ENCODE results near the gene SLC47A2. TPM values are rescaled to one million over a fixed set of nuclear protein-coding genes. Genes with fewer than 3 reads are reported as not detected.
A peak's percentile ranks its signal among the peaks of the same experiment; 100 is the strongest.

SLC47A2 gene
- total RNA-seq, 1 experiment from 2014 or later: 38.9 TPM

DNA sequence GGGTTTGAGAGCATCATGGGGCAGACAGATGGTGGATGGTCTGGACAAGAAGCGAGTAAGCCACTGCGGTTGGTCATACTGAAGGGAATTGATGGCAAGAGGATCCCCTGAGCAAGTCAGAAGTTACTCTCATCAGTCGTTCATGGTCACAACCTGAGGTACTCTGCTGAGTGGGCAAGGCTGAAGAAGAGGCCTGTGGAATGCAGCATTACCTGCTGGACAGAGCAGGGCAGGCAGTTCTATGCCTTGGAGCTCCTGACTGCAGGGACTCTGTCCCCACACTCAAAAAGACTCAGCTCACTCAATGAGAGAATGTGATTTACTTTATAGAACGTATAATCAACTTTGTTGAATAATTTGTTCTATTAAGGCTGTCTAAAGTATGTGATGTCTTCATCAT lies 39.5 kb downstream of the SLC47A2 start:
- Histone ChIP-seq H3K36me3 (ENCODE audit: low read depth) (peaks cover 62% of the 10 kb centered on the region), H3K9me2 (ENCODE audit: insufficient read depth) (no peaks in the 10 kb centered on the region), H3K4me1 (replicated peaks; ENCODE audit: insufficient read depth) (peaks cover 27% of the 10 kb centered on the region), H3F3A (ENCODE audit: insufficient read depth, low read depth) (peaks cover 58% of the 10 kb centered on the region), H3K79me2 (ENCODE audit: low read depth) (peaks cover 12% of the 10 kb centered on the region), H4K20me1 (ENCODE audit: insufficient read depth) (no peaks in the 10 kb centered on the region), H2AFZ (no peak overlapping the region), H3K9me3 (ENCODE audit: insufficient read depth, low read depth) (no peaks in the 10 kb centered on the region), H3K27me3 (ENCODE audit: insufficient read depth, low read depth) (no peaks in the 10 kb centered on the region), H3K4me2 (no peak overlapping the region), H3K4me3 (no peak overlapping the region), H3K27ac (no peak overlapping the region)
- TF ChIP-seq EZH2 (IDR thresholded peaks at IDR 0.05; ENCODE audit: low read depth): no peak
- DNase-seq: peak; percentile 47 to 52
- intact Hi-C loops (cut with micrococcal nuclease; ENCODE audit: unreplicated experiment): no loop called here
- ChIA-PET CTCF (no interaction called here), POLR2A (ENCODE audit: unreplicated experiment) (interaction anchor here (0.5 to 0.6 kb wide), 2 partner anchors 10 to 75 kb away, joined by 4 to 9 read pairs; no protein-coding TSS in a partner anchor)
- no TSS peak for BruUV-seq (replicated peaks)

DNA sequence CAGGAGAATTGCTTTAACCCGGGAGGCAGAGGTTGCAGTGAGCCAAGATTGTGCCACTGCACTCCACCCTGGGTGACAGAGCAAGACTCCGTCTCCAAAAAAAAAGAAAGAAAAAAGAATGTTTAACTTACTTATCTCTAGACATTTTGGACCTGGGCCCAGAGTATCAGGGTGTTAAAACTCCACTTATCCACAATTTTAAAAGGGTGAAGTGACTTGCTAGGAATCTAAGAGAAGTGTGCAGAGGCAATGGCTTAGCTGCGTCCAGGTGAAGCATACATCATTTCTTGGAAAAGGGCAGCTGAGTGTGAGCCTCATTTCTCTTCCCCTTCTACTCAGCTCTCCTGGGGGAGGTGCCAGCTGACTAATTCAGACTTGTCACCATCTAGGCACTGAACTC lies 42.8 kb downstream of the SLC47A2 start:
- POLR2A ChIA-PET (ENCODE audit: unreplicated experiment): no interaction called here
- no peak overlapping the region for H3K4me2 ChIP-seq

DNA sequence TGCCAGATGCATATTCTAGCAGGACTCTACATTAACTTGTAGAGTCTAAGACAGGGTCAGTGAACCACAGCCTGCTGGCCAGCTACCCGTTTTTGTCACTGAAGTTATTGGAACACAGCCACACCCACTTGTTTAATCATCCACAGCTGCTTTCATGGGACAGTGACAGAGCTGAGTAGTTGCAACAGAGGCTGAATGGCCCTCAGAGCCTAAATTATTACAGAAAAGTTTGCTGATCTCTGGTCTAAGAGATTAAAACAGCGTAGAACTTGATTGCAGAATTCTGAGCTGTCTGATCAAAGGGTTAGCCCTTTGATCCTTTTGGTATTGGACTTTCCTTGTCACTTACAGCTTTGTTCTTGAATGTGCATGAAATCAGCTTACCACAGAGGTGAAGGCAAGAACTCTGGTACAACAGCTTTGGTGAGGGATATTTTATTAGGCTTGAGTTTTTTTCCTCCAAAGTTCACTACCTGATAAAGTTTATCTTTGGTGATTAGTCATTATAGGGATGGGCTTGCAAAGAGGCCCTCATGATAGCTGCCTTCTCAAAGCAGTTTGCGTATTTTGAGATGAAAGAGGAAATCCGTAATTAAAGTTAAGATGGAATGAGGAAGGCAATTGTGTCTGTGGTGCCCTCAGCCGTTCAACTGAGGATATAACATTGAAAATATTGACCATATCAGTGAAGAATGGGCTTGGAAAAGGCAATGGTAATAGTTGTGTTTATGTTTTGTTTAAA lies 44.2 kb downstream of the SLC47A2 start:
- no peaks in the 10 kb centered on the region for H3K27me3 ChIP-seq (ENCODE audit: insufficient read depth, low read depth)
- no peaks in the 10 kb centered on the region for H3K9me3 ChIP-seq (ENCODE audit: insufficient read depth, low read depth)
- peaks cover 66% of the 10 kb centered on the region for H3K36me3 ChIP-seq (ENCODE audit: low read depth)
- CTCF ChIA-PET: interaction anchor here (0.5 to 0.6 kb wide), 3 partner anchors 47 to 536 kb away, joined by 3 to 5 read pairs (median 3); no protein-coding TSS in a partner anchor
- no peak overlapping the region for H2AFZ ChIP-seq
- H3K4me2 ChIP-seq: no peak overlapping the region
- H3K4me1 ChIP-seq (replicated peaks; ENCODE audit: insufficient read depth): 0 out of 2 replicates have a peak, but pooled peaks cover 18% of the 10 kb centered on the region
- no TSS peak for BruUV-seq (replicated peaks)
- TF ChIP-seq EZH2 (IDR thresholded peaks at IDR 0.05; ENCODE audit: low read depth): no peak
- TF ChIP-seq, protein P1, sequence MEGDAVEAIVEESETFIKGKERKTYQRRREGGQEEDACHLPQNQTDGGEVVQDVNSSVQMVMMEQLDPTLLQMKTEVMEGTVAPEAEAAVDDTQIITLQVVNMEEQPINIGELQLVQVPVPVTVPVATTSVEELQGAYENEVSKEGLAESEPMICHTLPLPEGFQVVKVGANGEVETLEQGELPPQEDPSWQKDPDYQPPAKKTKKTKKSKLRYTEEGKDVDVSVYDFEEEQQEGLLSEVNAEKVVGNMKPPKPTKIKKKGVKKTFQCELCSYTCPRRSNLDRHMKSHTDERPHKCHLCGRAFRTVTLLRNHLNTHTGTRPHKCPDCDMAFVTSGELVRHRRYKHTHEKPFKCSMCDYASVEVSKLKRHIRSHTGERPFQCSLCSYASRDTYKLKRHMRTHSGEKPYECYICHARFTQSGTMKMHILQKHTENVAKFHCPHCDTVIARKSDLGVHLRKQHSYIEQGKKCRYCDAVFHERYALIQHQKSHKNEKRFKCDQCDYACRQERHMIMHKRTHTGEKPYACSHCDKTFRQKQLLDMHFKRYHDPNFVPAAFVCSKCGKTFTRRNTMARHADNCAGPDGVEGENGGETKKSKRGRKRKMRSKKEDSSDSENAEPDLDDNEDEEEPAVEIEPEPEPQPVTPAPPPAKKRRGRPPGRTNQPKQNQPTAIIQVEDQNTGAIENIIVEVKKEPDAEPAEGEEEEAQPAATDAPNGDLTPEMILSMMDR (conservative IDR thresholded peaks at IDR 0.05): no peak; the same call in 1 of the 2 replicates
- POLR2A ChIA-PET (ENCODE audit: unreplicated experiment): interaction anchor here (0.5 to 0.6 kb wide), 2 partner anchors 215 to 287 kb away, joined by 3 to 4 read pairs; no protein-coding TSS in a partner anchor
- H3F3A ChIP-seq (ENCODE audit: insufficient read depth, low read depth): peaks cover 49% of the 10 kb centered on the region
- no peak overlapping the region for H3K4me3 ChIP-seq
- intact Hi-C loops (cut with micrococcal nuclease; ENCODE audit: unreplicated experiment): no loop called here
- H3K9me2 ChIP-seq (ENCODE audit: insufficient read depth): no peaks in the 10 kb centered on the region
- H3K79me2 ChIP-seq (ENCODE audit: low read depth): peaks cover 12% of the 10 kb centered on the region
- DNase-seq: no peak
- H3K27ac ChIP-seq: 0 out of 2 replicates have a peak overlapping the region, but pooled peaks have one; percentile 10
- no peaks in the 10 kb centered on the region for H4K20me1 ChIP-seq (ENCODE audit: insufficient read depth)

More for the DNA sequence above, 42.8 kb downstream of the SLC47A2 start:
- peaks cover 58% of the 10 kb centered on the region for H3F3A ChIP-seq (ENCODE audit: insufficient read depth, low read depth)
- no peak overlapping the region for H2AFZ ChIP-seq
- H3K9me3 ChIP-seq (ENCODE audit: insufficient read depth, low read depth): no peaks in the 10 kb centered on the region
- no peak overlapping the region for H3K27ac ChIP-seq
- no peak for TF ChIP-seq EZH2 (IDR thresholded peaks at IDR 0.05; ENCODE audit: low read depth)
- TF ChIP-seq, protein P1 (conservative IDR thresholded peaks at IDR 0.05): no peak
- H3K36me3 ChIP-seq (ENCODE audit: low read depth): peaks cover 69% of the 10 kb centered on the region
- H4K20me1 ChIP-seq (ENCODE audit: insufficient read depth): no peaks in the 10 kb centered on the region
- H3K4me1 ChIP-seq (replicated peaks; ENCODE audit: insufficient read depth): 0 out of 2 replicates have a peak, but pooled peaks cover 20% of the 10 kb centered on the region
- DNase-seq: no peak
- intact Hi-C loops (cut with micrococcal nuclease; ENCODE audit: unreplicated experiment): no loop called here
- CTCF ChIA-PET: no interaction called here
- BruUV-seq (replicated peaks): no TSS peak
- no peaks in the 10 kb centered on the region for H3K9me2 ChIP-seq (ENCODE audit: insufficient read depth)
- H3K27me3 ChIP-seq (ENCODE audit: insufficient read depth, low read depth): no peaks in the 10 kb centered on the region
- peaks cover 12% of the 10 kb centered on the region for H3K79me2 ChIP-seq (ENCODE audit: low read depth)
- H3K4me3 ChIP-seq: no peak overlapping the region
